Lung (tissue), 16 donors: ENCODE data around the gene SPRR5. TPM values are rescaled to one million over a fixed set of nuclear protein-coding genes. Genes with fewer than 3 reads are reported as not detected.

Source experiments
- ATAC-seq: fragments of 200-7000 bp; cut with Tn5 transposase; one replicate; pipeline ENCODE4 v1.9.1; 2020; ENCODE audit warnings: moderate number of reproducible peaks; ENCODE audit not compliant: insufficient read depth, low FRiP score
- DNase-seq, 3 donors: peaks; one replicate each; pipeline ENCODE4 v3.0.0-alpha.2; 2013 to 2017
- H3K27ac ChIP-seq, 2 donors: one replicate each; pipeline ENCODE4 v1.5.1; 2013; ENCODE audit warnings: mild to moderate bottlenecking in 2 of 2, moderate library complexity in 2 of 2, control low read depth in 1 of 2, inconsistent platforms in 1 of 2, low read depth in 1 of 2, low read length in 1 of 2
- H3K27me3 ChIP-seq, 3 donors: one replicate each; pipeline ENCODE4 v1.5.1; 2013; ENCODE audit warnings: low read length in 2 of 3; ENCODE audit not compliant: control insufficient read depth in 3 of 3, insufficient read depth in 3 of 3
- H3K36me3 ChIP-seq, 4 donors: one replicate each; pipeline ENCODE4 v1.5.1; 2013; ENCODE audit warnings: low read length in 4 of 4, mild to moderate bottlenecking in 1 of 4, moderate library complexity in 1 of 4; ENCODE audit not compliant: control insufficient read depth in 4 of 4, insufficient read depth in 4 of 4
- H3K4me1 ChIP-seq, 5 donors: one replicate each; pipeline ENCODE4 v1.5.1; 2013; ENCODE audit warnings: low read length in 5 of 5, mild to moderate bottlenecking in 2 of 5, moderate library complexity in 1 of 5; ENCODE audit not compliant: control insufficient read depth in 5 of 5, insufficient read depth in 5 of 5
- H3K4me3 ChIP-seq: one replicate; pipeline ENCODE4 v1.5.1; 2013; ENCODE audit warnings: mild to moderate bottlenecking, control low read depth, moderate library complexity
- H3K9ac ChIP-seq, 2 donors: one replicate each; pipeline ENCODE4 v1.5.1; 2013; ENCODE audit warnings: low read length in 2 of 2, control low read depth in 1 of 2; ENCODE audit not compliant: insufficient read depth in 1 of 2
- H3K9me3 ChIP-seq, 4 donors: one replicate each; pipeline ENCODE4 v1.5.1; 2013; ENCODE audit warnings: low read length in 3 of 4, mild to moderate bottlenecking in 1 of 4, moderate library complexity in 1 of 4; ENCODE audit not compliant: control insufficient read depth in 4 of 4, insufficient read depth in 3 of 4
- WGBS, 2 donors: extraction: QIAGEN DNeasy Blood & Tissue Kit; methylation state at CpG; one replicate each; pipeline ENCODE4 v1.1.7; 2013; 5-methylcytosine and 5-hydroxymethylcytosine counted together
- long read RNA-seq, 5 donors: transcript quantifications; one replicate each; lab custom pipeline, GENCODE V29; 2026
- polyA plus RNA-seq, 2 donors: library from polyadenylated mRNA; stranded (reverse); fragments of 200-250 nt; gene quantifications; one replicate each; pipeline ENCODE4 v1.2.1, GENCODE V29; 2013
- total RNA-seq, 2 donors: library from RNA; depleted of rRNA in 1 of 2; stranded (reverse); fragments of >200 nt in 1 of 2; gene quantifications; one replicate each; pipeline ENCODE4 v1.2.1, GENCODE V29; 2014 to 2021
- TF ChIP-seq, protein P1 (sequence below): IDR thresholded peaks from 2 replicates; pipeline ENCODE4 v1.5.1; 2012; ENCODE audit warnings: mild to moderate bottlenecking; ENCODE audit errors: control extremely low read depth, extremely low read depth
- donor health status: control.
- donor health status: control.
- donor health status: Bipolar disorder and iron deficiency.
- donor health status: healthy.
- donor health status: DM: yes; HTN: yes; CAD: no.

The SPRR5 gene, protein sequence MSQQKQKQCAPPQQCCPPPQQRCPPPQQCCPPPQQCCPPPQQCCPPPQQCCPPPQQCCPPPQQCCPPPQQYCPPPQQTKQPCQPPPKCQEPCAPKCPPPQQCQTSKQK
- not detected for total RNA-seq
- polyA plus RNA-seq: under 1 TPM in 1 of 2 donors, not detected in 1; 0.05 TPM
- long read RNA-seq, donor 1: 0 reads
- long read RNA-seq, donor 2: 0 reads
- long read RNA-seq, donor 3: 0 reads
- long read RNA-seq, donor 4: 0 reads
- long read RNA-seq, donor 5: 0 reads

DNA sequence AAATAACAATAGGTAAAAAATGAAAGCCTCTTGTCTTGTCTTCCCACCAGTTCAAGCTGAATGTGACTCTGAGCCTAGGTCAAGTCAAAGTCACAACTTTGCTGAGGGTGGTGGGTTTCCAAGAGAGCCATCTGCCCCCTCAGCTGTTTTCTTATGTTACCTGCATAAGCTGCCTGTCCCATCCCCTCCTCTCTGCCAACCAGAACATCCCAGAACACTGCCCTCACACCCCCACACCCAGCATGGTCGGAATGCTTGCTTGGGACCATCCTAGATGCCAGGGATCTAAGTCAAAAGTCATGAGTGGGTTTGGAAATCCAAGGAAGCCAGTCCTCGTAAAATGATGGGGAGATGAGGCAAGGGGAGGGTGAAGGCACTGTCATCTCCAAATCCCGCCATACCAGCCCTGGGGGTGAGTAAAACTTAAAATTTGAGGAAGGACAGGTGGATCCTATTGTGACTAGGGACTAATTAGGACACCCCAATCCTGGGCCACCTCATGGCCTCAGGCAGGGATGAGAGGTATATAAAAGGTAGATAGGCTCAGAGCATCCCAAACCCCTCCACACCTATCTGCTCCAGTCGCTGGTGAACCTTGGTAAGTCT, at the start of gene SPRR5:
Gene SPRR5, plus strand, starts transcription at position 556 of the 606 bp plus-strand sequence. CDS start 1,349 bp downstream, outside the sequence.
- Histone ChIP-seq H3K36me3 (no peaks in the 10 kb centered on the region), H3K4me3 (no peak within 1 kb of the TSS), H3K27ac (no peak within 1 kb of the TSS), H3K9me3 (peaks cover 0 to 5% (median 0%) of the 10 kb centered on the region in 4 donors), H3K9ac (no peak within 1 kb of the TSS), H3K27me3 (no peaks in the 10 kb centered on the region), H3K4me1 (no peaks in the 10 kb centered on the region)
- no peak for DNase-seq
- ATAC-seq: no peak
- TF ChIP-seq, protein P1, sequence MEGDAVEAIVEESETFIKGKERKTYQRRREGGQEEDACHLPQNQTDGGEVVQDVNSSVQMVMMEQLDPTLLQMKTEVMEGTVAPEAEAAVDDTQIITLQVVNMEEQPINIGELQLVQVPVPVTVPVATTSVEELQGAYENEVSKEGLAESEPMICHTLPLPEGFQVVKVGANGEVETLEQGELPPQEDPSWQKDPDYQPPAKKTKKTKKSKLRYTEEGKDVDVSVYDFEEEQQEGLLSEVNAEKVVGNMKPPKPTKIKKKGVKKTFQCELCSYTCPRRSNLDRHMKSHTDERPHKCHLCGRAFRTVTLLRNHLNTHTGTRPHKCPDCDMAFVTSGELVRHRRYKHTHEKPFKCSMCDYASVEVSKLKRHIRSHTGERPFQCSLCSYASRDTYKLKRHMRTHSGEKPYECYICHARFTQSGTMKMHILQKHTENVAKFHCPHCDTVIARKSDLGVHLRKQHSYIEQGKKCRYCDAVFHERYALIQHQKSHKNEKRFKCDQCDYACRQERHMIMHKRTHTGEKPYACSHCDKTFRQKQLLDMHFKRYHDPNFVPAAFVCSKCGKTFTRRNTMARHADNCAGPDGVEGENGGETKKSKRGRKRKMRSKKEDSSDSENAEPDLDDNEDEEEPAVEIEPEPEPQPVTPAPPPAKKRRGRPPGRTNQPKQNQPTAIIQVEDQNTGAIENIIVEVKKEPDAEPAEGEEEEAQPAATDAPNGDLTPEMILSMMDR: no peak
- 71 to 76% methylated on average over 4 of the region's 4 CpGs for WGBS, 2 donors

DNA sequence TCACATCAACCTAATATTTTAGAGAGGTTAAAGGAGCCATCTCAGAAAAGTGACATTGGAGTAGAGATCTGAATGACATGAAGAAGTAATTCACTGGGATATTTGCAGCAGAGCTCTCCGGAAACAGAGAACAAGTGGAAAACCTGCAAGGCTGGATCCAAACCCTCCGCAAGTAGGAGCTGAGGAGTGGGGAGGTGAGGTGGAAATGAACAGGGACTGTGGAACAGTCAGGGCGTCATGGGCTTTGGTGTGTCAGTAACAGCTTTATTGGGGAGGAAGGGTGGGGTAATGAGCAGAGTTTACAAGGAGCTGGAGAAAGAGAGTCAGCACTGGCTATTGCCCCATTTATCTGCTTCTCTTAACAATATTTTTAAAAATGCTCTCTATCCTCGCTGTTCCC, 48.0 kb upstream of the SPRR5 start:
- DNase-seq: no peak
- Histone ChIP-seq H3K27ac (no peak overlapping the region), H3K36me3 (no peaks in the 10 kb centered on the region), H3K27me3 (no peaks in the 10 kb centered on the region), H3K4me3 (no peak overlapping the region), H3K9me3 (peaks cover 0 to 3% (median 0%) of the 10 kb centered on the region in 4 donors), H3K9ac (no peak overlapping the region), H3K4me1 (no peaks in the 10 kb centered on the region)
- 79 to 92% methylated on average over 4 of the region's 4 CpGs for WGBS, 2 donors
- TF ChIP-seq, protein P1: no peak
- no peak for ATAC-seq

DNA sequence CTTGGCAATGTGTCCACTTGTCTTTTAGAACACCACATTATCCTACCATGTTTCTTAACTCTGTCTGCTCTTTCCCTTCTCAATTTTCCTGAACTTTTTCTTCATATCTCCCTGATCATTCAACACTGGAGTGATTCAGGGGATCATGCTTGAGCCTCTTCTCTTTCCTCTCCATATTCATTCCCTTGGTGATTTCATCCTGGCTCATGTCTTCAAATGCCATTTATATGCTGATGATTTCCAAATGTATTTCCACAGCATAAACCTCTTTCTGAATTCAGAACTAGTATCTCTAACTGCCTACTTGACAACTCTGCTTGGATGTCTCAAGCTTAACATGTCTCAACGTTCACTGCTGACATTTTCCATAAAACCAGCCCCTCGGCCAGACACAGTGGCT, 47.1 kb upstream of the SPRR5 start:
- Histone ChIP-seq H3K4me1 (no peaks in the 10 kb centered on the region), H3K9ac (no peak overlapping the region), H3K9me3 (peaks cover 0 to 3% (median 0%) of the 10 kb centered on the region in 4 donors), H3K27ac (no peak overlapping the region), H3K27me3 (no peaks in the 10 kb centered on the region), H3K4me3 (no peak overlapping the region), H3K36me3 (no peaks in the 10 kb centered on the region)
- ATAC-seq (no peak), DNase-seq (no peak)
- 75 to 85% methylated on average over 2 of the region's 2 CpGs for WGBS, 2 donors
- TF ChIP-seq, protein P1: no peak
